ENCODE data around the gene DNAJA1.

GRCh38 chr9:33032865-33033264 lies 7.8 kb downstream of the DNAJA1 start:
- TF ChIP-seq, protein P1, sequence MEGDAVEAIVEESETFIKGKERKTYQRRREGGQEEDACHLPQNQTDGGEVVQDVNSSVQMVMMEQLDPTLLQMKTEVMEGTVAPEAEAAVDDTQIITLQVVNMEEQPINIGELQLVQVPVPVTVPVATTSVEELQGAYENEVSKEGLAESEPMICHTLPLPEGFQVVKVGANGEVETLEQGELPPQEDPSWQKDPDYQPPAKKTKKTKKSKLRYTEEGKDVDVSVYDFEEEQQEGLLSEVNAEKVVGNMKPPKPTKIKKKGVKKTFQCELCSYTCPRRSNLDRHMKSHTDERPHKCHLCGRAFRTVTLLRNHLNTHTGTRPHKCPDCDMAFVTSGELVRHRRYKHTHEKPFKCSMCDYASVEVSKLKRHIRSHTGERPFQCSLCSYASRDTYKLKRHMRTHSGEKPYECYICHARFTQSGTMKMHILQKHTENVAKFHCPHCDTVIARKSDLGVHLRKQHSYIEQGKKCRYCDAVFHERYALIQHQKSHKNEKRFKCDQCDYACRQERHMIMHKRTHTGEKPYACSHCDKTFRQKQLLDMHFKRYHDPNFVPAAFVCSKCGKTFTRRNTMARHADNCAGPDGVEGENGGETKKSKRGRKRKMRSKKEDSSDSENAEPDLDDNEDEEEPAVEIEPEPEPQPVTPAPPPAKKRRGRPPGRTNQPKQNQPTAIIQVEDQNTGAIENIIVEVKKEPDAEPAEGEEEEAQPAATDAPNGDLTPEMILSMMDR (IDR thresholded peaks at IDR 0.05; ENCODE audit: low read depth, low read length, missing input control), result no peak
- TF ChIP-seq, protein P2, sequence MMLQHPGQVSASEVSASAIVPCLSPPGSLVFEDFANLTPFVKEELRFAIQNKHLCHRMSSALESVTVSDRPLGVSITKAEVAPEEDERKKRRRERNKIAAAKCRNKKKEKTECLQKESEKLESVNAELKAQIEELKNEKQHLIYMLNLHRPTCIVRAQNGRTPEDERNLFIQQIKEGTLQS (IDR thresholded peaks at IDR 0.05), result no peak
- TF ChIP-seq TAF1 (conservative IDR thresholded peaks at IDR 0.05) (no peak), ZBTB33 (IDR thresholded peaks at IDR 0.05) (no peak), FOXA1 (IDR thresholded peaks at IDR 0.05) (no peak), YY1 (IDR thresholded peaks at IDR 0.05) (no peak), REST (IDR thresholded peaks at IDR 0.05) (no peak)

Measured in liver (tissue), 3 donors.